Mesenchymal stem cell (in vitro differentiated cells and primary cell): ENCODE measurements around the gene CWH43.
A peak's percentile ranks its signal among the peaks of the same experiment; 100 is the strongest.
"Not testable (repeated sequence)": the region's sequence is repeated elsewhere in the genome, so short reads cannot be mapped to it uniquely, and the experiment has no call there.

Source experiments
- DNase-seq: peaks from one replicate; pipeline ENCODE4 v3.0.0-alpha.2; 2013
- H2AFZ ChIP-seq: one replicate; pipeline ENCODE4 v1.6.1; 2013; ENCODE audit warnings: low read depth, mild to moderate bottlenecking, control low read depth, inconsistent platforms, low read length, moderate library complexity
- H2AK5ac ChIP-seq: 2 replicates; pipeline ENCODE4 v1.6.1; 2013; ENCODE audit warnings: low read length, moderate library complexity, mild to moderate bottlenecking, inconsistent platforms; ENCODE audit not compliant: severe bottlenecking
- H2BK120ac ChIP-seq: one replicate; pipeline ENCODE4 v1.6.1; 2013; ENCODE audit warnings: low read depth, mild to moderate bottlenecking, inconsistent platforms, low read length, moderate library complexity
- H2BK12ac ChIP-seq, 2 experiments: one replicate each; pipeline ENCODE4 v1.6.1; 2013; ENCODE audit warnings: inconsistent platforms in 2 of 2, low read length in 2 of 2, mild to moderate bottlenecking in 2 of 2, moderate library complexity in 2 of 2, control low read depth in 1 of 2
- H2BK15ac ChIP-seq: one replicate; pipeline ENCODE4 v1.6.1; 2013; ENCODE audit warnings: mild to moderate bottlenecking, low read depth, inconsistent platforms; ENCODE audit not compliant: poor library complexity, severe bottlenecking
- H2BK5ac ChIP-seq: 2 replicates; pipeline ENCODE4 v1.6.1; 2013; ENCODE audit warnings: low read depth, mild to moderate bottlenecking, low read length, control low read depth, inconsistent platforms; ENCODE audit not compliant: poor library complexity, severe bottlenecking
- H3K14ac ChIP-seq, 2 experiments: one replicate each; pipeline ENCODE4 v1.6.1; 2013; ENCODE audit warnings: inconsistent platforms in 2 of 2, low read length in 2 of 2, control low read depth in 1 of 2, mild to moderate bottlenecking in 1 of 2, moderate library complexity in 1 of 2
- H3K18ac ChIP-seq, 2 experiments: one replicate each; pipeline ENCODE4 v1.6.1; 2013; ENCODE audit warnings: inconsistent platforms in 2 of 2, low read length in 2 of 2, control low read depth in 1 of 2, low read depth in 1 of 2, mild to moderate bottlenecking in 1 of 2
- H3K23ac ChIP-seq, 2 experiments: one replicate each; pipeline ENCODE4 v1.6.1; 2013; ENCODE audit warnings: inconsistent platforms in 2 of 2, low read length in 2 of 2, mild to moderate bottlenecking in 2 of 2, moderate library complexity in 2 of 2, control low read depth in 1 of 2
- H3K27ac ChIP-seq: 2 replicates; pipeline ENCODE4 v1.5.1; 2013; ENCODE audit warnings: mild to moderate bottlenecking, moderate library complexity, low read length, control low read depth, inconsistent platforms; ENCODE audit not compliant: poor library complexity, severe bottlenecking
- H3K27me3 ChIP-seq, 2 experiments: 2 replicates each; pipeline versions ENCODE4 v1.6.1 to v1.7.0; 2013; ENCODE audit warnings: low read length in 2 of 2, mild to moderate bottlenecking in 2 of 2, moderate library complexity in 2 of 2, control low read depth in 1 of 2, inconsistent platforms in 1 of 2; ENCODE audit not compliant: control insufficient read depth in 1 of 2, insufficient read depth in 1 of 2
- H3K36me3 ChIP-seq, 2 experiments: 2 replicates each; pipeline versions ENCODE4 v1.6.1 to v1.7.0; 2013; ENCODE audit warnings: low read length in 2 of 2, control low read depth in 1 of 2, inconsistent platforms in 1 of 2, low read depth in 1 of 2, mild to moderate bottlenecking in 1 of 2; ENCODE audit not compliant: insufficient read depth in 2 of 2, control insufficient read depth in 1 of 2
- H3K4ac ChIP-seq, 2 experiments: one replicate each; pipeline ENCODE4 v1.6.1; 2013; ENCODE audit warnings: inconsistent platforms in 2 of 2, low read length in 2 of 2, mild to moderate bottlenecking in 2 of 2, moderate library complexity in 2 of 2, control low read depth in 1 of 2, low read depth in 1 of 2
- H3K4me1 ChIP-seq: 2 replicates; pipeline ENCODE4 v1.6.1; 2013; ENCODE audit warnings: low read depth, low read length, control low read depth; ENCODE audit not compliant: control insufficient read depth, insufficient read depth
- H3K4me2 ChIP-seq: 2 replicates; pipeline ENCODE4 v1.6.1; 2013; ENCODE audit warnings: low read length, mild to moderate bottlenecking, inconsistent platforms; ENCODE audit not compliant: poor library complexity, severe bottlenecking
- H3K4me3 ChIP-seq, 2 experiments: 2 replicates each; pipeline versions ENCODE4 v1.5.1 to v1.7.0; 2013; ENCODE audit warnings: low read length in 2 of 2, mild to moderate bottlenecking in 2 of 2, control low read depth in 1 of 2, low read depth in 1 of 2; ENCODE audit not compliant: insufficient read depth in 1 of 2
- H3K79me1 ChIP-seq: replicated peaks from 2 replicates; pipeline ENCODE4 v1.6.1; 2013; ENCODE audit warnings: mild to moderate bottlenecking, control low read depth, low read length, inconsistent platforms; ENCODE audit not compliant: poor library complexity, severe bottlenecking
- H3K9ac ChIP-seq: 2 replicates; pipeline ENCODE4 v1.7.0; 2013; ENCODE audit warnings: mild to moderate bottlenecking, low read length, moderate library complexity
- H3K9me3 ChIP-seq: 2 replicates; pipeline ENCODE4 v1.7.0; 2013; ENCODE audit warnings: mild to moderate bottlenecking, low read length; ENCODE audit not compliant: control insufficient read depth
- H4K8ac ChIP-seq: one replicate; pipeline ENCODE4 v1.6.1; 2013; ENCODE audit warnings: inconsistent platforms, mild to moderate bottlenecking, low read length, moderate library complexity
- H4K91ac ChIP-seq: one replicate; pipeline ENCODE4 v1.6.1; 2013; ENCODE audit warnings: mild to moderate bottlenecking, low read length, inconsistent platforms
- WGBS: methylation state at CpG from one replicate; pipeline ENCODE4 v1.1.7; 2013; ENCODE audit warnings: mixed read lengths; 5-methylcytosine and 5-hydroxymethylcytosine counted together

The CWH43 gene

DNA sequence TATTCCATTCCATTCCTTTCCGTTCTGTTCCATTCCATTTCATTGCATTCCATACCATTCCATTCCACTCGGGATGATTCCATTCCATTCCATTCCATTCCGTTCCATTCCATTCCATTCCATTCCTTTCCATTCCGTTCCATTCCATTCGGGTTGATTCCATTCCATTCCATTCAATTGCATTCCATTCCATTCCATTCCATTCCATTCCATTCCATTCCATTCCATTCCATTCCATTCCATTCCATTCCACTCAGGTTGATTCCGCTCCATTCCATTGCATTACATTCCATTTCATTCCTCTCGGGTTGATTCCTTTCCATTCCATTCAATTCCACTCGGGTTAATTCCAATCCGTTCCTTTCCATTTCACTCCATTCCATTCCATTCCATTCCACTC lies 111.0 kb downstream of the CWH43 start:
- not testable (repeated sequence) for H4K8ac ChIP-seq, DNase-seq, H2BK15ac ChIP-seq, H3K4me2 ChIP-seq, H2BK5ac ChIP-seq, H2AK5ac ChIP-seq, H3K79me1 ChIP-seq, H3K23ac ChIP-seq, H2AFZ ChIP-seq, H4K91ac ChIP-seq, H3K9ac ChIP-seq, H3K14ac ChIP-seq, H2BK12ac ChIP-seq, H3K4me3 ChIP-seq, H3K4me1 ChIP-seq, H2BK120ac ChIP-seq, H3K27me3 ChIP-seq, H3K27ac ChIP-seq, H3K36me3 ChIP-seq, H3K4ac ChIP-seq, H3K18ac ChIP-seq
- WGBS: 57% methylated on average over 9 of the region's 9 CpGs
- peaks cover 43% of the 10 kb centered on the region for H3K9me3 ChIP-seq

DNA sequence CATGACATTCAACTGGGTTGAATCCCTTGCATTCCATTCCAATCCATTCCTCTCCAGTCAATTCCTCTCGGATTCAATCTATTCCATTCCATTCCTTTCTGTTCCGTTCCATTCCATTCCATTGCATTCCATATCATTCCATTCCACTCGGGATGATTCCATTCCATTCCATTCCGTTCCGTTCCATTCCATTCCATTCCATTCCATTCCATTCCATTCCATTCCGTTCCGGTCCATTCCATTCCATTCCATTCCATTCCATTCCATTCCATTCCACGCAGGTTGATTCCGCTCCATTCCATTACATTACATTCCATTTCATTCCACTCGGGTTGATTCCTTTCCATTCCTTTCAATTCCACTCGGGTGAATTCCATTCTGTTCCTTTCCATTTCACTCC lies 111.4 kb downstream of the CWH43 start:
- peaks cover 41% of the 10 kb centered on the region for H3K9me3 ChIP-seq
- H2BK5ac ChIP-seq, H3K9ac ChIP-seq, H3K36me3 ChIP-seq, H3K27me3 ChIP-seq, H3K4me3 ChIP-seq, H2BK15ac ChIP-seq, DNase-seq, H2AFZ ChIP-seq, H3K27ac ChIP-seq, H2AK5ac ChIP-seq, H2BK12ac ChIP-seq, H3K18ac ChIP-seq, H3K14ac ChIP-seq, H3K23ac ChIP-seq, H3K79me1 ChIP-seq, H3K4me2 ChIP-seq, H2BK120ac ChIP-seq, H3K4me1 ChIP-seq, H4K91ac ChIP-seq, H3K4ac ChIP-seq, H4K8ac ChIP-seq: not testable (repeated sequence)
- 56% methylated on average over 11 of the region's 11 CpGs for WGBS

DNA sequence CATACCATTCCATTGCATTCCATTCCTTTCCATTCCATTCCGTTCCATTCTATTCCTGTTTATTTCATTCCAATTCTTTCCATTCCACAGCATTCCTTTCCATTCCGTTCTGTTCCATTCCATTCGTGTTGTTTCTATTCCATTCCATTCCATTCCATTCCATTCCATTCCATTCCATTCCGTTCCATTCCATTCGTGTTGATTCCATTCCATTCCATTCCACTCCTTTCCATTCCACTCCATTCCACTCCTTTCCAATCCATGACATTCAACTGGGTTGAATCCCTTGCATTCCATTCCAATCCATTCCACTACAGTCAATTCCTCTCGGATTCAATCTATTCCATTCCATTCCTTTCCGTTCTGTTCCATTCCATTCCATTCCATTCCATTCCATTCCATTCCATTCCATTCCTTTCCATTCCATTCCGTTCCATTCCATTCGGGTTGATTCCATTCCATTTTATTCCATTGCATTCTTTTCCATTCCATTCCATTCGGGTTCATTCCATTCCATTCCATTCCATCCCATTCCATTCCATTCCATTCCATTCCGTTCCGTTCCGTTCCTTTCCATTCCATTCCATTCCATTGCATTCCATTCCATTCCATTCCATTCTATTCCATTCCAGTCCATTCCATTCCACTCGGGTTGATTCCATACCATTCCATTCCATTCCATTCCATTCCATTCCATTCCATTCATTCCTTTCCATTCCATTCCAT lies 112.1 kb downstream of the CWH43 start:
- WGBS: 61% methylated on average over 14 of the region's 14 CpGs
- not testable (repeated sequence) for H3K9ac ChIP-seq, H4K91ac ChIP-seq, H3K27ac ChIP-seq, H2AK5ac ChIP-seq, H3K36me3 ChIP-seq, H2BK5ac ChIP-seq, H3K79me1 ChIP-seq, H2BK15ac ChIP-seq, DNase-seq, H3K4me1 ChIP-seq, H2AFZ ChIP-seq, H3K14ac ChIP-seq, H3K18ac ChIP-seq, H3K23ac ChIP-seq, H3K4me3 ChIP-seq, H3K4me2 ChIP-seq, H4K8ac ChIP-seq, H2BK12ac ChIP-seq, H3K4ac ChIP-seq, H3K27me3 ChIP-seq, H2BK120ac ChIP-seq
- H3K9me3 ChIP-seq: peaks cover 41% of the 10 kb centered on the region

DNA sequence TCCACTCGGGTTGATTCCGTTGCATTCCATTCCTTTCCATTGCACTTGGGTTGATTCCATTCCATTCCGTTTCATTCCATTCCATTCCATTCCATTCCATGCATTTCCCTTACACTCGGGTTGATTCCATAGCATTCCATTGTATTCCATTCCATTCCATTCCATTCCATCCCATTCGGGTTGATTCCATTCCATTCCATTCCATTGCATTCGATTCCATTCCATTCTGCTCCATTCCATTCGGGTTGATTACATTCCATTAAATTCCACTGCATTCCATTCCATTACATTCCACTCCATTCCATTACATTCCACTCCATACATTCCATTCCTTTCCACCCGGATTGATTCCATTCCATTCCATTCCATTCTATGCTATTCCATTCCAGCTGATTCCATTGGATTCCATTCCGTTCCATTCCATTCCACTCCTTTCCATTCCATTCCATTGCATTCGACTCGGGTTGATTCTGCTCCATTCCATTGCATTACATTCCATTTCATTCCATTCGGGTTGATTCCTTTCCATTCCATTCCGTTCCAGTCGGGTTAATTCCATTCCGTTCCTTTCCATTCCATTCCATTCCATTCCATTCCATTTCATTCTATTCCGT lies 113.9 kb downstream of the CWH43 start:
- H2BK5ac ChIP-seq, H3K14ac ChIP-seq, H3K9ac ChIP-seq, H3K4me2 ChIP-seq, H3K23ac ChIP-seq, H3K36me3 ChIP-seq, H4K8ac ChIP-seq, H3K4me1 ChIP-seq, H3K4me3 ChIP-seq, H4K91ac ChIP-seq, H2AK5ac ChIP-seq, H3K18ac ChIP-seq, H3K79me1 ChIP-seq, H2AFZ ChIP-seq, H2BK15ac ChIP-seq, H2BK120ac ChIP-seq, H2BK12ac ChIP-seq, H3K4ac ChIP-seq, H3K27me3 ChIP-seq, H3K27ac ChIP-seq: not testable (repeated sequence)
- 65% methylated on average over 16 of the region's 16 CpGs for WGBS
- H3K9me3 ChIP-seq: peaks cover 53% of the 10 kb centered on the region
- DNase-seq: peak; percentile 33
